Measurements from ENCODE around the gene ADIPOQ. TPM values are rescaled to one million over a fixed set of nuclear protein-coding genes. Genes with fewer than 3 reads are reported as not detected.
"Not testable (repeated sequence)": the region's sequence is repeated elsewhere in the genome, so short reads cannot be mapped to it uniquely, and the experiment has no call there.

ADIPOQ gene
- total and polyA plus RNA-seq, 9 donors: 1.1 to 6.0 TPM; not detected in 7

DNA sequence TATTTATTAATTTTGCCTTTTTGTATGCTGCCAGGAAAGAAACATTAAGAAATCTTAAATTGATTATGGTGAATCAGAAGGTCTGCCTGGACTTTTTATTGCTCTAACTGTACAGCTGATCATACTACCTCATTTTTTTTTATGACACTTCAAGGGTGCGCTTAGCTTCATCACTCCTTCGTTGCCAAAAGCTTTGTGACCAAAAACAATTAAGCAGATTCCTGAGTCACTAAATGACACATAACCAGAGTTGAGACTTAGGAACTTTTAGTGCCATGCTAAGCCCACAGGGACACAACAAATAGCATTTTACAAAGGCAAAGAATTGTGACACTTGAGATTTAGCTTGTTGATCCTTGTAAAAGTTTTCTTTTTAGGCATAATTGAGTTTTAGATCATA is 4.9 kb downstream of the ADIPOQ start:
- no peaks in the 10 kb centered on the region for H3K27me3 ChIP-seq
- no peak overlapping the region for H3K27ac ChIP-seq
- WGBS, 3 donors: 61 to 67% (median 67%) methylated on average over 2 of the region's 2 CpGs
- no peaks in the 10 kb centered on the region for H3K4me1 ChIP-seq (ENCODE audit: insufficient read depth)
- H3K36me3 ChIP-seq: no peaks in the 10 kb centered on the region
- H3K4me3 ChIP-seq: no peak overlapping the region
- TF ChIP-seq POLR2A (IDR thresholded peaks at IDR 0.05): no peak
- no peak for TF ChIP-seq EP300 (IDR thresholded peaks at IDR 0.05)
- TF ChIP-seq, protein P1, sequence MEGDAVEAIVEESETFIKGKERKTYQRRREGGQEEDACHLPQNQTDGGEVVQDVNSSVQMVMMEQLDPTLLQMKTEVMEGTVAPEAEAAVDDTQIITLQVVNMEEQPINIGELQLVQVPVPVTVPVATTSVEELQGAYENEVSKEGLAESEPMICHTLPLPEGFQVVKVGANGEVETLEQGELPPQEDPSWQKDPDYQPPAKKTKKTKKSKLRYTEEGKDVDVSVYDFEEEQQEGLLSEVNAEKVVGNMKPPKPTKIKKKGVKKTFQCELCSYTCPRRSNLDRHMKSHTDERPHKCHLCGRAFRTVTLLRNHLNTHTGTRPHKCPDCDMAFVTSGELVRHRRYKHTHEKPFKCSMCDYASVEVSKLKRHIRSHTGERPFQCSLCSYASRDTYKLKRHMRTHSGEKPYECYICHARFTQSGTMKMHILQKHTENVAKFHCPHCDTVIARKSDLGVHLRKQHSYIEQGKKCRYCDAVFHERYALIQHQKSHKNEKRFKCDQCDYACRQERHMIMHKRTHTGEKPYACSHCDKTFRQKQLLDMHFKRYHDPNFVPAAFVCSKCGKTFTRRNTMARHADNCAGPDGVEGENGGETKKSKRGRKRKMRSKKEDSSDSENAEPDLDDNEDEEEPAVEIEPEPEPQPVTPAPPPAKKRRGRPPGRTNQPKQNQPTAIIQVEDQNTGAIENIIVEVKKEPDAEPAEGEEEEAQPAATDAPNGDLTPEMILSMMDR (IDR thresholded peaks at IDR 0.05): no peak
- no peak for DNase-seq
- intact Hi-C loops (cut with DNase I): no loop called here
- no peaks in the 10 kb centered on the region for H3K9me3 ChIP-seq

DNA sequence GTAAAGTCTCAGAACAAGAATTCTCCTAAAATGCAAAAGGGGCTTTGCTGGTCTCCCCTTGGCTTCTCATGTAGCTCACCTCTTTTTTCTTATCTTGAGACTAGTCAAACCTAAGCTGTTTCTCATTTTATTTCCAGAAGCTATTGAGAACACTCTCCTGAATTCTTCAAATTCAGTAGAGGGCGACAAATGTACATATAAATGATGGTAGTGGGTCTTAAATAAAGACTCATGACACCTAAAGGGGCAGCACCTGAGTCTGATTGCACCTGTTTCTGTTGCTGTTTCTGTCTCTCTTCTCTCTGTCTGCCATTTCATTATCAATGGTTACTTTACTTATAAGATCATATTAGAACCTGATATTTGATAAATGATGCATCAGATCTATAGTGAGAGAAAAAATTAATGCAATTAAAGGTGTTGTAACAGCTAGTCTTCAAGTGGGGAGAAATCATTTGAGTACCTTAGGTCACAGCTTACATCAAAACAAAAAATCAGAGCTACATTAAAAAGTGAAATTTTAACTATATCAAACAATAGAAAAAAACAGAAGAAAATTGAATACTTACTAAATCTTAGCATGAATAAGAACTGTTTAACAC is 7.0 kb downstream of the ADIPOQ start:
- 0 to 4% (median 2%) methylated on average over 1 of the region's 1 CpG for WGBS, 3 donors
- DNase-seq: no peak
- no peaks in the 10 kb centered on the region for H3K36me3 ChIP-seq
- H3K9me3 ChIP-seq: no peaks in the 10 kb centered on the region
- H3K27ac ChIP-seq: no peak overlapping the region
- TF ChIP-seq EP300 (IDR thresholded peaks at IDR 0.05) (no peak), POLR2A (IDR thresholded peaks at IDR 0.05) (no peak)
- TF ChIP-seq, protein P1 (IDR thresholded peaks at IDR 0.05): no peak
- no peaks in the 10 kb centered on the region for H3K4me1 ChIP-seq (ENCODE audit: insufficient read depth)
- H3K4me3 ChIP-seq: no peak overlapping the region
- no peaks in the 10 kb centered on the region for H3K27me3 ChIP-seq
- intact Hi-C loops (cut with DNase I): no loop called here

DNA sequence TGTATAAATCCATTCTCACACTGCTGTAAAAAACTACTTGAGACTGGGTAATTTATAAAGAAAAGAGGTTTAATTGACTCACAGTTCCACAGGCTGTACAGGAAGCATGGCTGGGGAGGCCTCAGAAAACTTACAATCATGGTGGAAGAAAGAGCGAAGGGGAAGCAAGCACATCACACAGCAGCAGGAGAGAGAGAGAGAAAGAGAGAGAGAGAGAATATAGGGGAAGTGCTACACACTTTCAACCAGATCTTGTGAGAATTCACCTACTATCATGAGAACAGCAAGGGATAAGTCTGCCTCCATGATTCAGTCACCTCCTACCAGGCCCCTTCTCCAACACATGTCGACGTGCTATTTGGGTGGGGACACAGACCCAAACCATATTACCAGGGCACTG is 9.3 kb downstream of the ADIPOQ start:
- intact Hi-C loops (cut with DNase I): loop anchor here in 2 of 4 donors (5.0 to 10.0 kb wide), 2 partner anchors 310 to 313 kb away; no protein-coding TSS in a partner anchor

DNA sequence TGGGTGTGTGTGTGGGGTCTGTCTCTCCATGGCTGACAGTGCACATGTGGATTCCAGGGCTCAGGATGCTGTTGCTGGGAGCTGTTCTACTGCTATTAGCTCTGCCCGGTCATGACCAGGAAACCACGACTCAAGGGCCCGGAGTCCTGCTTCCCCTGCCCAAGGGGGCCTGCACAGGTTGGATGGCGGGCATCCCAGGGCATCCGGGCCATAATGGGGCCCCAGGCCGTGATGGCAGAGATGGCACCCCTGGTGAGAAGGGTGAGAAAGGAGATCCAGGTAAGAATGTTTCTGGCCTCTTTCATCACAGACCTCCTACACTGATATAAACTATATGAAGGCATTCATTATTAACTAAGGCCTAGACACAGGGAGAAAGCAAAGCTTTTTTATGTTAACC is 10.5 kb downstream of the ADIPOQ start:
- Histone ChIP-seq H3K4me1 (ENCODE audit: insufficient read depth) (no peaks in the 10 kb centered on the region), H3K27me3 (no peaks in the 10 kb centered on the region), H3K4me3 (no peak overlapping the region), H3K9me3 (no peaks in the 10 kb centered on the region), H3K36me3 (no peaks in the 10 kb centered on the region), H3K27ac (no peak overlapping the region)
- intact Hi-C loops (cut with DNase I): loop anchor here in 2 of 4 donors (5.0 to 10.0 kb wide), 2 partner anchors 309 to 312 kb away; no protein-coding TSS in a partner anchor
- no peak for DNase-seq
- TF ChIP-seq EP300 (IDR thresholded peaks at IDR 0.05) (no peak), POLR2A (IDR thresholded peaks at IDR 0.05) (no peak)
- WGBS, 3 donors: 88 to 92% (median 90%) methylated on average over 6 of the region's 6 CpGs

More for the DNA sequence above, 9.3 kb downstream of the ADIPOQ start:
- H3K4me1 ChIP-seq (ENCODE audit: insufficient read depth); H3K36me3 ChIP-seq; H3K27me3 ChIP-seq; H3K27ac ChIP-seq; H3K9me3 ChIP-seq; DNase-seq; H3K4me3 ChIP-seq: not testable (repeated sequence)
- 86 to 89% (median 87%) methylated on average over 3 of the region's 3 CpGs for WGBS, 3 donors

DNA sequence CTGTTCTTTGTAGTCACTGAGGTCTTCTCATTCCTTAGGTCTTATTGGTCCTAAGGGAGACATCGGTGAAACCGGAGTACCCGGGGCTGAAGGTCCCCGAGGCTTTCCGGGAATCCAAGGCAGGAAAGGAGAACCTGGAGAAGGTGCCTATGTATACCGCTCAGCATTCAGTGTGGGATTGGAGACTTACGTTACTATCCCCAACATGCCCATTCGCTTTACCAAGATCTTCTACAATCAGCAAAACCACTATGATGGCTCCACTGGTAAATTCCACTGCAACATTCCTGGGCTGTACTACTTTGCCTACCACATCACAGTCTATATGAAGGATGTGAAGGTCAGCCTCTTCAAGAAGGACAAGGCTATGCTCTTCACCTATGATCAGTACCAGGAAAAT is 11.6 kb downstream of the ADIPOQ start:
- WGBS, 3 donors: 94 to 96% (median 96%) methylated on average over 8 of the region's 8 CpGs
- intact Hi-C loops (cut with DNase I): loop anchor here in 2 of 4 donors (5.0 to 10.0 kb wide), 2 partner anchors 308 to 311 kb away; no protein-coding TSS in a partner anchor

More for the DNA sequence above, 11.6 kb downstream of the ADIPOQ start:
- H3K27ac ChIP-seq: no peak overlapping the region
- no peaks in the 10 kb centered on the region for H3K9me3 ChIP-seq
- DNase-seq: no peak
- no peaks in the 10 kb centered on the region for H3K27me3 ChIP-seq
- no peaks in the 10 kb centered on the region for H3K4me1 ChIP-seq (ENCODE audit: insufficient read depth)
- H3K36me3 ChIP-seq: no peaks in the 10 kb centered on the region
- TF ChIP-seq POLR2A (IDR thresholded peaks at IDR 0.05) (no peak), EP300 (IDR thresholded peaks at IDR 0.05) (no peak)
- TF ChIP-seq, protein P1 (IDR thresholded peaks at IDR 0.05): no peak
- no peak overlapping the region for H3K4me3 ChIP-seq
